Measurements from ENCODE around the gene MNAT1. TPM values are rescaled to one million over a fixed set of nuclear protein-coding genes. Genes with fewer than 3 reads are reported as not detected.

MNAT1 gene
- total RNA-seq, 1 donor from 2014 or later, result 40.4 TPM

DNA sequence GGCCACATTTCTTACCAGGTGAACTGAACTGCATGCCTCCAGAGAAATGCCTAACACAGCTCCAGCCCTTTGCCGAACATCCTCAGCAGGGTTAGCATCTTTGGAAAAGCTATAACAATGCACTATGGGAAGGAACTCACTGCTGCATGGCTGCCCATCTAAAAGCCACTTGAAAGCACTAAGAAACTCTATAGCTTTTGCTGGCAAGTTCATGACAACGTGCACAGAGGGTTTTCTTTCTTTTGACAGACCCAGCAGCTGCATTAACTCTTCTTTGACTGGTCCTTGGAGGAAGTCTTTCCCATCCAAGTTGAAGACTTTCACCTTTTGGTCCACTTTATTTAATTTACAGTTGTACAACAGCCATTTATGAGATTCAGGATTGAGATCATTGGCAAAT is 241.0 kb downstream of the MNAT1 start:
- H3K27ac Mint-ChIP-seq, result no peak overlapping the region
- peaks cover 12% of the 10 kb centered on the region for H3K4me1 Mint-ChIP-seq
- H3K4me3 Mint-ChIP-seq, result no peak overlapping the region
- H3K9me3 Mint-ChIP-seq, result peaks cover 3% of the 10 kb centered on the region
- no peaks in the 10 kb centered on the region for H3K27me3 Mint-ChIP-seq (ENCODE audit: low read depth)
- DNase-seq (ENCODE audit: low spot score in 2 of 2, unreplicated experiment in 2 of 2), result no peak
- TF ChIP-seq CTCF (IDR thresholded peaks at IDR 0.05; ENCODE audit: unreplicated experiment), result no peak
- peaks cover 36% of the 10 kb centered on the region for H3K36me3 Mint-ChIP-seq

DNA sequence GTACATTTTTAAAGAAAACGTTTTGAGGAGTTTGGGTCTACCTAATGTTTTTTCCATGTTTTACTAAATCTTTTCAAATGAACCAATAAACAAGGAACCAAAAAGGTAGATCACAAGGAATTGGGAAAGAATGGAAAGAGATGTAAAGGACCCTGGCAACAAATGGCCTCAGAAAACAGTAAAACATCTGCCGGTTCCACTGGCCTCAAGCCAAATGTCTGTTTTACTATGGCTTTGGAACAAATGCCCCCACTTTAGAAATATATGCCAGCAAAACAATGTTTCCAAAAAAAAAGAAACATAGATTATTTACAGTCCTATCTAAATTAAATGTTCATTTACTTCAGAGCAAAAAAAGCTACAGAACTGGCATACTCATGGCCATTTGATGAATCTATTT is 243.3 kb downstream of the MNAT1 start:
- TF ChIP-seq CTCF (IDR thresholded peaks at IDR 0.05; ENCODE audit: unreplicated experiment), result no peak
- H3K4me3 Mint-ChIP-seq, result no peak overlapping the region
- no peak for DNase-seq (ENCODE audit: low spot score in 2 of 2, unreplicated experiment in 2 of 2)

GRCh38 chr14:60980811-60981632 is 246.5 kb downstream of the MNAT1 start, which contains the start of the genes SLC38A6 and TRMT5:
Gene SLC38A6 (plus strand): TSS chr14:60981245. CDS start chr14:60981278, 33 bp downstream.
Gene TRMT5 (minus strand): TSS chr14:60981079. CDS start chr14:60980973, 106 bp downstream.
- DNase-seq (ENCODE audit: low spot score in 2 of 2, unreplicated experiment in 2 of 2), result peak; percentile 77 to 90
- H3K36me3 Mint-ChIP-seq, result peaks cover 11% of the 10 kb centered on the region
- peaks cover 14% of the 10 kb centered on the region for H3K4me1 Mint-ChIP-seq
- TF ChIP-seq CTCF (IDR thresholded peaks at IDR 0.05; ENCODE audit: unreplicated experiment), result no peak
- H3K27ac Mint-ChIP-seq, result no peak within 1 kb of the TSS
- no peaks in the 10 kb centered on the region for H3K9me3 Mint-ChIP-seq
- no peaks in the 10 kb centered on the region for H3K27me3 Mint-ChIP-seq (ENCODE audit: low read depth)
- H3K4me3 Mint-ChIP-seq, result no peak within 1 kb of the TSS

More for the DNA sequence above, 243.3 kb downstream of the MNAT1 start:
- Mint-ChIP-seq H3K36me3 (peaks cover 22% of the 10 kb centered on the region), H3K9me3 (peaks cover 3% of the 10 kb centered on the region), H3K4me1 (peaks cover 13% of the 10 kb centered on the region), H3K27ac (no peak overlapping the region), H3K27me3 (ENCODE audit: low read depth) (no peaks in the 10 kb centered on the region)

GRCh38 chr14:60981633-60982455 is 247.3 kb downstream of the MNAT1 start:
- H3K9me3 Mint-ChIP-seq, result no peaks in the 10 kb centered on the region
- peaks cover 13% of the 10 kb centered on the region for H3K4me1 Mint-ChIP-seq
- no peak for DNase-seq (ENCODE audit: low spot score in 2 of 2, unreplicated experiment in 2 of 2)

GRCh38 chr14:60984196-60984595 is 249.6 kb downstream of the MNAT1 start:
- Mint-ChIP-seq H3K36me3 (peaks cover 1% of the 10 kb centered on the region), H3K27me3 (ENCODE audit: low read depth) (no peaks in the 10 kb centered on the region), H3K9me3 (no peaks in the 10 kb centered on the region), H3K27ac (no peak overlapping the region), H3K4me1 (peaks cover 1% of the 10 kb centered on the region), H3K4me3 (no peak overlapping the region)
- DNase-seq (ENCODE audit: low spot score in 2 of 2, unreplicated experiment in 2 of 2), result no peak
- no peak for TF ChIP-seq CTCF (IDR thresholded peaks at IDR 0.05; ENCODE audit: unreplicated experiment)

More at GRCh38 chr14:60981633-60982455, 247.3 kb downstream of the MNAT1 start:
- H3K4me3 Mint-ChIP-seq, result no peak overlapping the region
- H3K27ac Mint-ChIP-seq, result no peak overlapping the region
- no peak for TF ChIP-seq CTCF (IDR thresholded peaks at IDR 0.05; ENCODE audit: unreplicated experiment)
- H3K36me3 Mint-ChIP-seq, result peaks cover 8% of the 10 kb centered on the region
- no peaks in the 10 kb centered on the region for H3K27me3 Mint-ChIP-seq (ENCODE audit: low read depth)

Data from mesothelial cell of epicardium (in vitro differentiated cells).